Mesenchymal stem cell (in vitro differentiated cells and primary cell): ENCODE measurements around the gene LENEP.

Source experiments
- DNase-seq: peaks from one replicate; pipeline ENCODE4 v3.0.0-alpha.2; 2013
- H2AFZ ChIP-seq: one replicate; pipeline ENCODE4 v1.6.1; 2013; ENCODE audit warnings: low read depth, mild to moderate bottlenecking, control low read depth, inconsistent platforms, low read length, moderate library complexity
- H2AK5ac ChIP-seq: 2 replicates; pipeline ENCODE4 v1.6.1; 2013; ENCODE audit warnings: low read length, moderate library complexity, mild to moderate bottlenecking, inconsistent platforms; ENCODE audit not compliant: severe bottlenecking
- H2BK120ac ChIP-seq: one replicate; pipeline ENCODE4 v1.6.1; 2013; ENCODE audit warnings: low read depth, mild to moderate bottlenecking, inconsistent platforms, low read length, moderate library complexity
- H2BK12ac ChIP-seq, 2 experiments: one replicate each; pipeline ENCODE4 v1.6.1; 2013; ENCODE audit warnings: inconsistent platforms in 2 of 2, low read length in 2 of 2, mild to moderate bottlenecking in 2 of 2, moderate library complexity in 2 of 2, control low read depth in 1 of 2
- H2BK15ac ChIP-seq: one replicate; pipeline ENCODE4 v1.6.1; 2013; ENCODE audit warnings: mild to moderate bottlenecking, low read depth, inconsistent platforms; ENCODE audit not compliant: poor library complexity, severe bottlenecking
- H2BK5ac ChIP-seq: 2 replicates; pipeline ENCODE4 v1.6.1; 2013; ENCODE audit warnings: low read depth, mild to moderate bottlenecking, low read length, control low read depth, inconsistent platforms; ENCODE audit not compliant: poor library complexity, severe bottlenecking
- H3K14ac ChIP-seq, 2 experiments: one replicate each; pipeline ENCODE4 v1.6.1; 2013; ENCODE audit warnings: inconsistent platforms in 2 of 2, low read length in 2 of 2, control low read depth in 1 of 2, mild to moderate bottlenecking in 1 of 2, moderate library complexity in 1 of 2
- H3K18ac ChIP-seq, 2 experiments: one replicate each; pipeline ENCODE4 v1.6.1; 2013; ENCODE audit warnings: inconsistent platforms in 2 of 2, low read length in 2 of 2, control low read depth in 1 of 2, low read depth in 1 of 2, mild to moderate bottlenecking in 1 of 2
- H3K23ac ChIP-seq, 2 experiments: one replicate each; pipeline ENCODE4 v1.6.1; 2013; ENCODE audit warnings: inconsistent platforms in 2 of 2, low read length in 2 of 2, mild to moderate bottlenecking in 2 of 2, moderate library complexity in 2 of 2, control low read depth in 1 of 2
- H3K27ac ChIP-seq: 2 replicates; pipeline ENCODE4 v1.5.1; 2013; ENCODE audit warnings: mild to moderate bottlenecking, moderate library complexity, low read length, control low read depth, inconsistent platforms; ENCODE audit not compliant: poor library complexity, severe bottlenecking
- H3K27me3 ChIP-seq, 2 experiments: 2 replicates each; pipeline versions ENCODE4 v1.6.1 to v1.7.0; 2013; ENCODE audit warnings: low read length in 2 of 2, mild to moderate bottlenecking in 2 of 2, moderate library complexity in 2 of 2, control low read depth in 1 of 2, inconsistent platforms in 1 of 2; ENCODE audit not compliant: control insufficient read depth in 1 of 2, insufficient read depth in 1 of 2
- H3K36me3 ChIP-seq, 2 experiments: 2 replicates each; pipeline versions ENCODE4 v1.6.1 to v1.7.0; 2013; ENCODE audit warnings: low read length in 2 of 2, control low read depth in 1 of 2, inconsistent platforms in 1 of 2, low read depth in 1 of 2, mild to moderate bottlenecking in 1 of 2; ENCODE audit not compliant: insufficient read depth in 2 of 2, control insufficient read depth in 1 of 2
- H3K4ac ChIP-seq, 2 experiments: one replicate each; pipeline ENCODE4 v1.6.1; 2013; ENCODE audit warnings: inconsistent platforms in 2 of 2, low read length in 2 of 2, mild to moderate bottlenecking in 2 of 2, moderate library complexity in 2 of 2, control low read depth in 1 of 2, low read depth in 1 of 2
- H3K4me1 ChIP-seq: 2 replicates; pipeline ENCODE4 v1.6.1; 2013; ENCODE audit warnings: low read depth, low read length, control low read depth; ENCODE audit not compliant: control insufficient read depth, insufficient read depth
- H3K4me2 ChIP-seq: 2 replicates; pipeline ENCODE4 v1.6.1; 2013; ENCODE audit warnings: low read length, mild to moderate bottlenecking, inconsistent platforms; ENCODE audit not compliant: poor library complexity, severe bottlenecking
- H3K4me3 ChIP-seq, 2 experiments: 2 replicates each; pipeline versions ENCODE4 v1.5.1 to v1.7.0; 2013; ENCODE audit warnings: low read length in 2 of 2, mild to moderate bottlenecking in 2 of 2, control low read depth in 1 of 2, low read depth in 1 of 2; ENCODE audit not compliant: insufficient read depth in 1 of 2
- H3K79me1 ChIP-seq: replicated peaks from 2 replicates; pipeline ENCODE4 v1.6.1; 2013; ENCODE audit warnings: mild to moderate bottlenecking, control low read depth, low read length, inconsistent platforms; ENCODE audit not compliant: poor library complexity, severe bottlenecking
- H3K9ac ChIP-seq: 2 replicates; pipeline ENCODE4 v1.7.0; 2013; ENCODE audit warnings: mild to moderate bottlenecking, low read length, moderate library complexity
- H3K9me3 ChIP-seq: 2 replicates; pipeline ENCODE4 v1.7.0; 2013; ENCODE audit warnings: mild to moderate bottlenecking, low read length; ENCODE audit not compliant: control insufficient read depth
- H4K8ac ChIP-seq: one replicate; pipeline ENCODE4 v1.6.1; 2013; ENCODE audit warnings: inconsistent platforms, mild to moderate bottlenecking, low read length, moderate library complexity
- H4K91ac ChIP-seq: one replicate; pipeline ENCODE4 v1.6.1; 2013; ENCODE audit warnings: mild to moderate bottlenecking, low read length, inconsistent platforms
- WGBS: methylation state at CpG from one replicate; pipeline ENCODE4 v1.1.7; 2013; ENCODE audit warnings: mixed read lengths; 5-methylcytosine and 5-hydroxymethylcytosine counted together

The LENEP gene

DNA sequence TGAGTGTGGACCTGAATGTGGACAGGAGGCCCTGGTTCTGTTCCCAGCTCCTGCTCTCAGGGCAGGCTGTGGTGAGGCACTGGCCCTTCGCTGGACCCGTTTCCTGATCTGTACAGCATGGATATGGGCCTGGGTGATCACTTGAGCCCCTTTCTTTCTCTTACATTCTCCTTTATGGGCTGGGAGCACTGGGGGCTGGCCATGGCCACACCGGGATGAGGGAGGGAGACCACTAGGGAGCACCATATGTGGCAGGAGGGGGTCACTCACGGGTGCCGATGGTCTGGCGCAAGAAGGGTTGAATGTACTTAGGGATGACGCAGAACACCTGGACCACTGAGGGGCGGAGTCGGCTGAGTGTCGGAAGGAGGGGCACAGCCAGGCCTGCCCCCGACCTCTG, 37.5 kb downstream of the LENEP start:
- no peak overlapping the region for H3K4me3 ChIP-seq
- no peak overlapping the region for H3K4me2 ChIP-seq
- H3K36me3 ChIP-seq, result no peaks in the 10 kb centered on the region
- H2BK120ac ChIP-seq, result no peak overlapping the region
- no peak for DNase-seq
- H2BK12ac ChIP-seq, result no peak overlapping the region
- H2AK5ac ChIP-seq, result no peak overlapping the region
- peaks cover 6% of the 10 kb centered on the region for H3K4me1 ChIP-seq
- no peak overlapping the region for H3K23ac ChIP-seq
- no peak overlapping the region for H3K18ac ChIP-seq
- H3K27me3 ChIP-seq, result peaks cover 0 to 25% of the 10 kb centered on the region in 2 experiments
- no peak overlapping the region for H2AFZ ChIP-seq
- H4K8ac ChIP-seq, result no peak overlapping the region
- no peak overlapping the region for H2BK15ac ChIP-seq
- no peak overlapping the region for H3K14ac ChIP-seq
- no peaks in the 10 kb centered on the region for H3K79me1 ChIP-seq
- WGBS, result 91% methylated on average over 9 of the region's 11 CpGs
- H2BK5ac ChIP-seq, result no peak overlapping the region
- H4K91ac ChIP-seq, result no peak overlapping the region
- H3K27ac ChIP-seq, result no peak overlapping the region
- H3K4ac ChIP-seq, result no peak overlapping the region
- no peak overlapping the region for H3K9ac ChIP-seq
- H3K9me3 ChIP-seq, result no peaks in the 10 kb centered on the region

DNA sequence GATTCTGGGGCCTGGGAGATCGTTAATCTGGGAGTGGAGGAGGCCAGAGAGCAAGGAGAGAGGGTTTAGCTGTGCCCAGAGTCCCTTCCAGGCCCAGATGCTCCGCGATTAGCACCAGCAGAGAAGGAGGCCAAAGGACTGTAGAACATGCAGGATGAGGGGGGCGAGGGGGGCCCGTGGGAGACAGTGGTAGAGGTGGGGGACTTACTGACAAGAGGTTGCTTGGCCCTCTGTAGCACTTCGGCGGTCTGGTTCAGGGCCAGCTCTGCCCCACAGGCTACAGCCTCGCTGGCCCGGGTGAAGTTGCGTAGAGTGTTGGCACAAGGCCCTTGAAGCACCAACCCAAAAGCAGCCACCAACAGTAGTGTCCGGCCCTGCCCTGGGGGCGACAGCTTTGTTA, 39.5 kb downstream of the LENEP start:
- Histone ChIP-seq H3K18ac (no peak overlapping the region), H2BK15ac (no peak overlapping the region), H3K27me3 (peaks cover 0 to 27% of the 10 kb centered on the region in 2 experiments), H3K4me3 (no peak overlapping the region), H3K4ac (no peak overlapping the region), H3K9ac (no peak overlapping the region), H2BK12ac (no peak overlapping the region), H3K4me2 (no peak overlapping the region), H3K79me1 (no peaks in the 10 kb centered on the region), H3K36me3 (no peaks in the 10 kb centered on the region), H3K27ac (no peak overlapping the region), H2BK5ac (no peak overlapping the region), H4K91ac (no peak overlapping the region), H3K4me1 (no peaks in the 10 kb centered on the region), H3K9me3 (no peaks in the 10 kb centered on the region), H2AFZ (no peak overlapping the region), H4K8ac (no peak overlapping the region), H2AK5ac (no peak overlapping the region), H3K14ac (no peak overlapping the region), H2BK120ac (no peak overlapping the region), H3K23ac (no peak overlapping the region)
- DNase-seq, result no peak
- WGBS, result 87% methylated on average over 12 of the region's 12 CpGs

DNA sequence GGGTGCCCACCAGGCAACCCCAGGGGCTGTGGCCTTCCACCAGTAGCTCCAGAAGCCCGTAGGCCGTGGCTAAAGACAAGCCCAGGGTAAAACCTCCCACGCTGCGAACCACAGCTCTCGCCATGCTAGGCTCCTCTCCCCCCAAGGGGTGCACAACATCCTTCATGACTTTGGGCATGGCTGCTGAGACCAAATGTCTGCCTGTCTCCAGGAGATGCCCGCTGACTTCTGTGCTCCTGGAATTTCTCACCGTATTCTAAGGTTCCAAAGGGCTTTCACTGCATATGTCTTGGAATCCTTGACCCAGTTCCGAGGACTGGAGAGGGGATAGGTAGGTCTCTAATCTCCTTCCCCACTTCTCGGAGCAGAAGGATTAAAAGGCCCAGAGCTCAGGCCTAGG, 40.1 kb downstream of the LENEP start, which contains the start of the genes DCST1 and DCST2:
Gene DCST1 (plus strand): TSS at position 301 of the 400 bp plus-strand sequence. CDS start 213 bp downstream, outside the sequence.
Gene DCST2 (minus strand): TSS at position 258 of the 400 bp plus-strand sequence. CDS start 80 bp downstream, at position 178.
- H2BK120ac ChIP-seq, result no peak within 1 kb of the TSS
- H2AFZ ChIP-seq, result no peak within 1 kb of the TSS
- no peak within 1 kb of the TSS for H3K4ac ChIP-seq
- H3K18ac ChIP-seq, result no peak within 1 kb of the TSS
- peaks cover 0 to 33% of the 10 kb centered on the region in 2 experiments for H3K27me3 ChIP-seq
- H4K91ac ChIP-seq, result no peak within 1 kb of the TSS
- H3K9me3 ChIP-seq, result no peaks in the 10 kb centered on the region
- no peak within 1 kb of the TSS for H3K9ac ChIP-seq
- H3K27ac ChIP-seq, result no peak within 1 kb of the TSS
- no peak within 1 kb of the TSS for H2BK15ac ChIP-seq
- no peak for DNase-seq
- WGBS, result 94% methylated on average over 9 of the region's 9 CpGs
- no peak within 1 kb of the TSS for H3K4me3 ChIP-seq
- no peak within 1 kb of the TSS for H4K8ac ChIP-seq
- H3K79me1 ChIP-seq, result no peaks in the 10 kb centered on the region
- H3K23ac ChIP-seq, result peak within 1 kb of the TSS in 1 of 2 experiments; percentile 48
- H3K4me2 ChIP-seq, result no peak within 1 kb of the TSS
- H3K4me1 ChIP-seq, result no peaks in the 10 kb centered on the region
- no peak within 1 kb of the TSS for H2AK5ac ChIP-seq
- no peak within 1 kb of the TSS for H2BK5ac ChIP-seq
- H2BK12ac ChIP-seq, result no peak within 1 kb of the TSS
- H3K14ac ChIP-seq, result no peak within 1 kb of the TSS
- no peaks in the 10 kb centered on the region for H3K36me3 ChIP-seq

DNA sequence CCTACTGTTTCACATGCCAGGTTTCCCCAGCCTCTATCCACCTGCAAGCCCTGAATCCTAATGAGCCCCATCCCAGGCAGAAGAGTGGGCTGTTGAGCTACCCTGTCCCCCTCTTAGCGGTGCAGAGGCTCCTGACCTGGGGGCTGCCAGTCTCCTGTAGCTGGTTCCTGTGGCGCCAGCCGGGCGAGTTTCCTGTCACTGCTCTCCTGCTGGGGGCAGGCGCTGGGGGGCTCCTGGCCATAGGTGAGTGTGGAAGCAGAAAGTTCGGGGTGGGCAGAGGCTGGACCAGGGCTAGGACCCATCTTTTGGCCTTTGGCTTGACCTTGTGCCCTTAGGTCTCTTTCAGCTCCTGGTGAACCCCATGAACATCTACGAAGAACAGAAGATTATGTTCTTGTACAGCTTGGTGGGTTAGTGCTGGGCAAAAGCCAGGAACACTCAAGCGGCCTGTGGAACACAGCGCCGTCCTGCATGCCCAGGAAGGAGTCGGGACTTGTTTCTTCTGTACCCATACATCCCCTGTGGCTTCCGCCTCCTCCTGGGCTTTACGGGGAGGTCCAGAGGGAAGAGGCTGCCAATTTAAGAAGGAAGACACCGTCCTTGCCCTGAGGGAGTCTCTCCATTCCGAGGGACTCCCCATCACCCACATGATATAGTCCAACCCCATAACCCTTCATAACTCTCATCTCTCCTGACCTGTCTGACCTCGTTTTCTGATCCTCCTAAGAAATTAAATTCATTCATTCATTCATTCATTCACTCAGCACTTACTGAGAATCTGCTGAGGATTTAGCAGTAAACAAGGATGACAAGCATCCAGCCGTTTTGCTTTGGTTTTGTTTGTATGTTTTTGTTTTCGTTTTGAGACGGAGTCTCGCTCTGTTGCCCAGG, 41.2 kb downstream of the LENEP start:
- Histone ChIP-seq H2BK12ac (no peak overlapping the region), H4K91ac (no peak overlapping the region), H2AK5ac (no peak overlapping the region), H3K23ac (no peak overlapping the region), H3K27ac (no peak overlapping the region), H2BK120ac (no peak overlapping the region), H3K4ac (no peak overlapping the region), H4K8ac (no peak overlapping the region), H3K18ac (no peak overlapping the region), H3K4me3 (no peak overlapping the region), H3K36me3 (no peaks in the 10 kb centered on the region), H2AFZ (no peak overlapping the region), H3K4me2 (no peak overlapping the region), H3K27me3 (peaks cover 0 to 28% of the 10 kb centered on the region in 2 experiments), H3K9ac (no peak overlapping the region), H3K9me3 (no peaks in the 10 kb centered on the region), H3K14ac (no peak overlapping the region), H2BK15ac (no peak overlapping the region), H3K4me1 (no peaks in the 10 kb centered on the region), H3K79me1 (no peaks in the 10 kb centered on the region), H2BK5ac (no peak overlapping the region)
- DNase-seq, result no peak
- WGBS, result 82% methylated on average over 20 of the region's 20 CpGs
